HCT116 (cell line): ENCODE data around the gene CYP24A1.

ENCODE experiments used
- CTCF ChIP-seq, 3 experiments: fragments of 200-600 bp in 1 of 3; sonication (generic) in 1 of 3; IDR thresholded peaks in 2 of 3; conservative IDR thresholded peaks in 1 of 3; 2 replicates each; pipeline ENCODE4 v1.5.1; 2012 to 2017; ENCODE audit warnings: low read depth in 2 of 3, low read length in 2 of 3, antibody characterized with exemption in 1 of 3, borderline replicate concordance in 1 of 3, control low read depth in 1 of 3, mild to moderate bottlenecking in 1 of 3, mixed read lengths in 1 of 3, mixed run types in 1 of 3, moderate library complexity in 1 of 3; ENCODE audit not compliant: insufficient read depth in 1 of 3
- FOSL1 ChIP-seq: IDR thresholded peaks from 2 replicates; pipeline ENCODE4 v1.6.1; 2012; ENCODE audit warnings: low read depth
- JUND ChIP-seq: IDR thresholded peaks from 2 replicates; pipeline ENCODE4 v1.6.1; 2012
- MAX ChIP-seq: IDR thresholded peaks from 2 replicates; pipeline ENCODE4 v1.6.1; 2012
- POLR2AphosphoS5 ChIP-seq: IDR thresholded peaks from 2 replicates; pipeline ENCODE4 v1.6.1; 2011; ENCODE audit warnings: mild to moderate bottlenecking, low read depth, low read length, moderate library complexity
- REST ChIP-seq: IDR thresholded peaks from 2 replicates; pipeline ENCODE4 v1.6.1; 2012; ENCODE audit warnings: low read depth
- SP1 ChIP-seq: IDR thresholded peaks from 2 replicates; pipeline ENCODE4 v1.6.1; 2012; ENCODE audit warnings: low read depth
- ZBTB33 ChIP-seq: IDR thresholded peaks from 2 replicates; pipeline ENCODE4 v1.6.1; 2011; ENCODE audit warnings: mild to moderate bottlenecking, low read length, moderate library complexity; ENCODE audit not compliant: insufficient replicate concordance; ENCODE audit errors: extremely low read depth
- ZNF274 ChIP-seq: fragments of 200-500 bp; sonication (Bioruptor generic); IDR thresholded peaks from 2 replicates; pipeline ENCODE4 v1.6.1; 2014; ENCODE audit warnings: mild to moderate bottlenecking, low read depth, low read length, inconsistent platforms

GRCh38 chr20:54152227-54153040 is 21.4 kb downstream of the CYP24A1 start:
- TF ChIP-seq CTCF (IDR thresholded peaks at IDR 0.05 in 2 of 3, conservative IDR thresholded peaks at IDR 0.05 in 1 of 3; ENCODE audit: borderline replicate concordance in 1 of 3, insufficient read depth in 1 of 3, low read depth in 2 of 3, low read length in 2 of 3) (no peak), SP1 (no peak), REST (no peak), ZNF274 (no peak), MAX (no peak), JUND (no peak), FOSL1 (no peak), POLR2AphosphoS5 (no peak), ZBTB33 (no peak)
